SW 1271 (cell line): ENCODE results near the gene UBE2Q1.

Experiments used
- DNase-seq, 2 experiments: peaks; one replicate each; lab custom pipeline; 2025; lab: John Stamatoyannopoulos, UW

Gene UBE2Q1

DNA sequence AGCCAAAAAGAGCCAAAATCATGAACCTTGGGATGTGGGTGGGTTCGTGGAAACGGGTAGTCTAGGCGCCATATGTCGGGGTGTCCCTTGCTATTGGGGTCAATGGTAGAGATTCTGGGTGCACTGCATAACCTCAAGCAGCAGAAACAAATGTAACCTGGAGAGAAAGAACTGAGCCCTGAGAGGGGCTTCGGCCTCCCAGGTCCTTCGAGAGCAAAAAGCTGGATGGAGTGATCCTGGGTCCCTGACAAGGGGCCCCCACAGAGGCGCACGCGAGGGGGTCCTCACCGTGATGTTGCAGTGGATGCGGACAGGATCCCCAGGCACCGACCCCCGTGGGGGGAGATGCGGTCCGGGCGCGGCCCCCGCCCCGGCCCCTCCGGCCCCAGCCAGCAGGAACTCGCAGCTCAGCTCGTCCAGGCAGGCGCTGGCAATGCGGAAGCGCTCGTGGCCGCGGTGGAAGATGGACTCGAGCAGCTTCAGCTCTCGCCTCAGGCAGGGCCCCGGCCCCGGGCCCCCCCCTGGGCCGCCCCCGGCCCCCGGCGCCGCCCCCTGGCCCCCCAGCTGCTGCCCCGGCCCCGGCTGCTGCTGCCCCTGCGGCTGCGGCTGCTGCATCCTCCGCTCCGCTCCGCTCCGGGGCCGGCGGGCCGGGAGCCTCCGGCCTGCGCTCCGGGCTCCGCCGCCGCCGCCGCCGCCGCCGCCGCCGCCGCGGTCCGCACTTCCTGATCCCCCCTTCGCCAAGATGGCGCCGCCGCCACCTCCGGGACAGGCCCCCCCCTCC is at the start of gene UBE2Q1:
Gene UBE2Q1 (minus strand): TSS at position 724 of the 781 bp plus-strand sequence. CDS start 109 bp downstream, at position 615.
- no peak for DNase-seq

DNA sequence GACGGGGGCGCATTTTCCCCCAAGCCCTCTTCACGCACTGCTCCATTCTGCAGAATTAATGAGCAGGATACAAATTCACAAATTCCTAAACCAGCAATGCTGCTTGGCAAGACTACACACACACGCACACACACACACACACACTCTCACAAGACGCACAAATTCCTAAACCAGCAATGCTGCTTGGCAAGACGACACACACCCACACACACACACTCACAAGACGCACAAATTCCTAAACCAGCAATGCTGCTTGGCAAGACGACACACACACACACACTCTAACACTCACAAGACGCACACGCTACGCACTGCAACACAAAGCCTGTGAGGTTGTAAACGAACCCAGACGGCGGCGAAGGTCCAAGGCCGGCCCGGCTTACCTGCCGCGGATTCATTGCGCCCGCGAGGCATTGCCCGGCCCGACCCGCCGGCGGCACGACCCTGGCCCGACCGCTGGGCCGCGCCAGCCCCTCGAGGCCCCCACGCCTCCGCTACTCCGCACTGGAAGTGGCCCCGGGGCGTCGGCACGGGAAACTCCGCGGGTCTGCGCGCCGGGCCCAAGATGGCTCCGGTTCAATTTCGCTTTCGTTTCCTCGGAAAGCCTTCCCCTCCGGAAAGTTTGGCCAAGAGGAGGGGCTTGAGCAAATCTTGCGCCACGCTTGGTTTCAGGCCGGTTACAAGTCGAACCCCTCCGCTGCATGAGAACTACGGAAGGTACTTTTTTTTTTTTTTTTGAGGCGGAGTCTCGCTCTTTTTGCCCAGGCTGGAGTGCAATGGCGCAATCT is 49.3 kb upstream of the UBE2Q1 start, which contains the start of gene ADAR:
Gene ADAR (minus strand): TSS at position 578 of the 788 bp plus-strand sequence. CDS start 180 bp downstream, at position 398.
- DNase-seq: peak; percentile 71 to 85

DNA sequence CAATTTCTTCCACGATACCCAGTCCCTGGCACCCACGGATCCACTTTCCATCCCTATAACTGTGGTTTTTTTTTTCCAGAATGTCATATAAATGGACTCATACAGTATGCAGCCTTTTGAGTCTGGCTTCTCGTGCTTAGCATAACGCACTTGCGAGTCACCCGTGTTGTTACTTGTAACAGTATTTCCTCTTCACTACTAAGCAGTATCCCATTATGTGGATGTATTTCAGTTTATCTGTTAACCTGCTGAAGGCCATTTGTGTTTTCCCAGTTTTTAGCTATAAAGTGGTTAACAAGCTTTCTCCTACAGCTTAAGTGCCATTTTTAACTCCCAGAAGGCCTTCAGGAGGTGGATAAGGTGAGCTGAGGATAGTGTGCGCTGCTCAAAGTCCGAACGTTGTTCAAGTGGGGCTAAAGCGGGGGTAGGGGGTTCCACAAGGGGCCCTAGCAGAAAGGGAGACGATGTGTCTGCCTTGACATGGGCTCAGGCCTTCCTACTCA is 48.7 kb upstream of the UBE2Q1 start:
- DNase-seq: peak in 1 of 2 experiments; percentile 11

DNA sequence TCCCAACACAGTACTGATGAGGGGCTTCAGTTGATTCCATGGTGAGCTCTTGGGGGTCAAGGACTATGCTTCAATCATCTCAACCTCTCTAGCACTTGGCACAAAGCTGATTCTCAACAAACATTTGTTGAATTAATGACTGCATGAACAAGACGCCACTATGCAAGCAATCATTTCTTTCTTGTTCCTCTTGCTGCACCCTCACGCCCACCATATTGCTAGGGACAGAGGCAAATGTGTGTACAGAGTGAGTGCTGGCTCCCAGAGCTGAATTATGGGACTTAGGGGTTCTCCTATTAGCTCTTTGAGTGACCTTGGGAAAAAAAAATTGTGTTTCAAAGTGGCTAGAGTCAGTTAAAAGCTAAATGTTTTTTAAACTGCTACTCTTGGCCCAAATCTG is 47.1 kb upstream of the UBE2Q1 start:
- DNase-seq: no peak

DNA sequence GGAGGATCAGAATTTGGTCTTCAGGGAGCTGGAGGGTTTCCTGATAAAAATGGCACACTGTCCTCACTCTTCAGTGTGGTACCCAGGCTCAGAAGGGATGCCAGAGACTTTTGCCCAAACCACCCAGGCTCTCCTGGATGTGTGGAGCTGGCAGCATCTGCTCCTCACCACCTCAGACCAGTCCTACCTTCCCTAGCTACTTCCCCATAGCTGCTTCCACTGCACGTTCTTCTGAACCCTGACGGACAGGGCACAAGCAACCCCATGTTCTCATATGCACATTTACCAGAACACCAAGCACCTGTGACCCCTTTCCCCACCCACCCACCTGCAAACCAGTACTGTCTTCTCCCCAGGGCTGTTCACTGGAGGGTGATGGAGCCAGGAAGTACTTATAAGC is 44.9 kb upstream of the UBE2Q1 start:
- no peak for DNase-seq

DNA sequence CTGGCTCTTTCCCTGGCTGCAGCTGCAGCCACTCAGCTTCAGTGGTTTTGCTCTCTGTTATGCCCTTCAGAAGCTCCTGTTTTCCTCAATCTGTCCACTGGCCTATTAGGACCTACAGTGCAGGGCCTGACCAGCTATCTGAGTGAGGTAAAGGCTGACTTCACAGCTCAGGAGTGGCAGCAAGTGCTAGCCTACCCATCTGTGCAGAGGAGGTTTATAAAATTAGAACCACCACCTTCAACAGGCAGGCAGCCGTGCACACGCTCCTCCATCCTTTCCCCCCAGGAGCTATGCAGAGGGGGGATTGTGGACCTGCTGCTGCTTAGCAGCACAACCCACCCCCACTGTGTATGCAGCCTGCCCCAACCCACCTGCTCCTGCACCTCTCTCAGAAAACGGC is 41.2 kb upstream of the UBE2Q1 start:
- DNase-seq: no peak

DNA sequence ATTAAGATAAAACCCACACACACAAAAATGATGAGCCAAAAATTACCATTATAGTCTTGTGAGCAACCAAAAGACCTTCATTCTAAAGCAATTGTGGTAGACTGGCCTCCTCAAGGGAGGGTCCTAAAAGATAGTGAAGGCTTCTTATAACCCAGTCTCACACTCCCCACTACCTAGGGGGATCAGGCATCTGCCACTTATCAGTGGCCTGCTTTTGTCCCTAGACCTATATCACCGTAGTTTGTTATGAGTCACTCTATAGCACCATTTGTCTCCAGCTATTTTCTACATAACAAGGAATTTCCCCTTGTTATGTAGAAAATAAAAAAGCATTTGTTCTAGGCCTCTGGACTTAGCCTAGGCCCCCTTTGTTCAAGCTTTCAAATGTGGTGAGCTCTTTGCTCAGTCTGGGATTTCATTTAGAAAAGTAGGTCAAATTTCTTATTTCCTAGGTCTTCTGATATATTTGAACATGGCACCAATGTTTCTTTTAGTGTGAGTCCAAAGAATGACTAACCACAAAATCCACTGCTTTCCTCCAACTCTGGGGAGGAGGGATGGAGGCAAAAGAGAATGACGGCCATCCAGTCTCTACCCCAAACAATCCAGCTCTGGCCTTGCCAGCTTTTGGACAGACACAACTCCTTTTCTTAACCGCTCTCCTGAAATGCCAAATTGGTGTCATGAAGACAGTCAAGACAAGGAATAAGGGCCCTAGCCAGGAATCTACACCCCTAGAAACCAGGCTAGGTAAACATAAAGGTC is 40.6 kb upstream of the UBE2Q1 start:
- no peak for DNase-seq

DNA sequence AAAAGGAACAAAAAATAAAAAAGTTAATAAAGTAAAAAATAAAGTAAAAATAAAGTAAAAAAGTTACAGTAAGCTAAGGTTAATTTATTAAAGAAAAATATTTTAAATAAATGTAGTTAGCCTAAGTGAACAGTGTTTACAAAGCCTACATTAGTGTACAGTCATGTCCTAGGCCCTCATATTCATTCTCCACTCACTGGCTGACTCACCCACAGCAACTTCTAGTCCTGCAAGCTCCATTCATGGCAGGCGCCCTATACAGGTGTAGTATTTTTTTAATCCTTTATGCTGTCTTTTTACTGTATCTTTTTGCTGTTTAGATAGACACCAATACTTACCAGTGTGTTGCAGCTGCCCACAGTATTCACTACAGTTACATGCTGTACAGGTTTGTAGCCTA is 37.2 kb upstream of the UBE2Q1 start:
- DNase-seq: no peak

DNA sequence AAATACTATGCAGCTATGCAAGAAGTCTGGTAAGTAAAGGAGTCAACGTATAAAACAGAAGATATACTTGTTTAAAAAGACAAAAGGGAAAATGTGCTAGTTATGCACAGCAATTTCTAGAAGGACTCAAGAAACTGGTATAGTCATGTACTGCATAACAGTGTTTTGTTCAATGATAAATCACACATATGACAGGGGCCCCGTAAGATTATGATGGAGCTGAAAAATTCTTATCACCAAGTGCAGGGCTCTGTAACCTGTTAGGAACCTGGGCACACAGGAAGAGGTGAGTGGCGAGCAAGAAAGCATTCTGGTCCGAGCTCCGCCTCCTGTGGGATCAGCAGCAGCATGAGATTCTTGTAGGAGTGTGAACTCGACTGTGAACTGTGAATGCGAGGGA is 36.3 kb upstream of the UBE2Q1 start:
- no peak for DNase-seq

DNA sequence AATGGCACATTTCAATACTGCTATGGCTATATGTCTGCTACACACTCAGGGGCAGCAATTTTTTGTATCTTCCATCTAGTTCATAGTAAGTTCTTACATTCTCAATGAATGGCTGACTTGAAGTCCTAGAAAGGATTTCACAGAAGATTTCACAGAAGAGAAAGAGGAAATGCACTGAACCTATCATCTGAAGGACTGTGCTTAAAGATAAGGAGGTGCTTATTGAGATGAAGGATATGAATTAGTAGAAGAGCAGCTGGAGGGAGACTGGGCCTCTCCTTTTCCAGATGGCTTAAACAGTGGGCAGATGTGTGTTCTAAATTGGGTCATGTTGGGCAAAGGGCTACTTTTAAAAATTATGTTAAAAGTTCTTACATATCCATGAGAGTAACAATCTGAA is 34.9 kb upstream of the UBE2Q1 start:
- no peak for DNase-seq

DNA sequence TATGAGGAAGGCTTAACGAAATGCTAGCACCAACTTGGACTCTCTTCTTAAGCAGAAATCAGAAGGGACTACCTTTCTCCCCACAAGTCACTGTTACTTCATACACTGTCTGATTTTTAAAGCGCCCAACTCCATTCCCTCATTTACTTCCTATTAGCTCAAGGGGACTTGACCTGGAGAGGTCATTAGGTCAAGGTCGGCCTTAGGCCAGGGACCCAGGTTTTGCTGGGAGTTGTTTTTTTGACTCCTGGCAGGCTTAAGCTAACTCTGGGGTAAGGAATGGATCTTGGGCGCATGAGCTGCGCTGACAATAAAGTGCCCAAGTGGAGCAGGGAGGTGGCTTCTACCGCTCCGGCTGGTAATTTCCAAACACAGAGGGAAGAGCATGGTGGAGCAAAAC is 32.7 kb upstream of the UBE2Q1 start:
- DNase-seq: no peak

DNA sequence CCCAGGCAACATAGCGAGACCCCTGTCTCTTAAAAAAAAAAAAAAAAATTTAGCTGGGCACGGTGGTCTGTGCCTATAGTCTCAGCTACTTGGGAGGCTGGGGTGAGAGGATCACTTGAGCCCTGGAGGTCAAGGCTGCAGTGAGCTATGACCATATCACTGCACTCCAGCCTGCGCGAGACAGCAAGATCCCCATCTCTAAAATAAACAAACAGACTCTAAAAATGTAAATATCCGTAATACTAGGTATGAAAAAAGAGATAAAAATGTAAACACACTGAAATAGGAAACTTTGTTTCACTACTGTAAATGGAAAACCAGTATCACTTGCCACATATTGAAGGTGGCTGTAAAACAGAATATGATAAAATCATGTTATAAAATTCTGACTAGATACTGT is 32.3 kb upstream of the UBE2Q1 start:
- DNase-seq: no peak

DNA sequence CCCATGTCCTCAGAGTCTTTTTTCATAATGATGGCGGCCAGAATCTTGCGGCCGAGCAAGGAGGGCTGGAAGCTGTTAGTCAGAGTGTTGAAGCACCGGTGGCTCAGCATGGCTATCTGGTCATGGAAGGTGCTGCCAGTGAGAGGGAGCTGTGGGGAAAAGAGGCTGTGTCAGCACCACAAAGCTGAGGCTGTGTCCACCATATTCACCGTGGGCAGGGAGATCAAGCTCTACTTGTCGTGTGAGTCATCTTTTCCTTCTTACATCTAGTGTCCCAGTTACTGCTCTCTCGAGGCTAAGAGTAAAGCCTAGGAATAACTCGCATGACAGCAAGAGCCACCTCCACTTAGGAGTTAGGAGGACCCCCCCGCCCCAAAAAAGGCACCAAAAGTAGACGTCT is 31.3 kb upstream of the UBE2Q1 start:
- no peak for DNase-seq

DNA sequence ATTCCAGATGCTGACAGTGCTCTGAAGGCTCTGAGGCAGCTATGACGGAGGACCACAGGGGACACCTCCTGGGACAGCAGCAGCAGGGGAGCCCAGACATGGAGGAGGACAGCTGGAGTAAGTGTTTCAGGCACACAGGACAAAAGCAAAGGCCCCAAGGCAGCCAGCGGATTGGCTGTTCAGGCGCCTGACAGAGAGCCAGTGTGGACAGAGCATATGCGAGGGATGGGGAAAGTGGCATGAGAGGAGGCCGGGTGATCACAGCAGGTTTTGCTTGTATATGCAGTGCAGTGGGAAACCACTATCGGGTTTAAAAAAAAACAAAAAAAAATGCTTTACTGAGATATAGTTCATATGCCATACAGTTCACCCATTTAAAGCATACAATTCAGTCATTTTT is 28.2 kb upstream of the UBE2Q1 start:
- DNase-seq: no peak

DNA sequence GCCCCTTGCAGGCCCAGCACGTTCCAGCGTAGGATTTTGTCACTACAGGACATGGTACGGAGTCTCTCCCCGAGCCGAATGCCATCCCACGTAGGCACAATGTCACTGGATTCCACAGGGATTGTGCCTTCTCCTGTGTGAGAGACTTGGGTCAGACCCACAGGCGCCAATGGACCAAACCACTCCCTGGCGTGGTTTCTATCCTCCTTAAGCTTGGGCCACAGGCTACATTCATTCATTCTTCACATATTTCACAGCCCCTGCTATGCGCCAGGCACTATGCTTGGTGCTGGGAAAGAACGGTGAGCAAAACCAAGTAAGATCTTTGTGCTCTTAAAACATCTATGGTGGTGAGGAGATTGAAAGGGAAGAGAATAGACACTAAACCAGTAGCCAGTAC is 27.8 kb upstream of the UBE2Q1 start:
- DNase-seq: no peak

DNA sequence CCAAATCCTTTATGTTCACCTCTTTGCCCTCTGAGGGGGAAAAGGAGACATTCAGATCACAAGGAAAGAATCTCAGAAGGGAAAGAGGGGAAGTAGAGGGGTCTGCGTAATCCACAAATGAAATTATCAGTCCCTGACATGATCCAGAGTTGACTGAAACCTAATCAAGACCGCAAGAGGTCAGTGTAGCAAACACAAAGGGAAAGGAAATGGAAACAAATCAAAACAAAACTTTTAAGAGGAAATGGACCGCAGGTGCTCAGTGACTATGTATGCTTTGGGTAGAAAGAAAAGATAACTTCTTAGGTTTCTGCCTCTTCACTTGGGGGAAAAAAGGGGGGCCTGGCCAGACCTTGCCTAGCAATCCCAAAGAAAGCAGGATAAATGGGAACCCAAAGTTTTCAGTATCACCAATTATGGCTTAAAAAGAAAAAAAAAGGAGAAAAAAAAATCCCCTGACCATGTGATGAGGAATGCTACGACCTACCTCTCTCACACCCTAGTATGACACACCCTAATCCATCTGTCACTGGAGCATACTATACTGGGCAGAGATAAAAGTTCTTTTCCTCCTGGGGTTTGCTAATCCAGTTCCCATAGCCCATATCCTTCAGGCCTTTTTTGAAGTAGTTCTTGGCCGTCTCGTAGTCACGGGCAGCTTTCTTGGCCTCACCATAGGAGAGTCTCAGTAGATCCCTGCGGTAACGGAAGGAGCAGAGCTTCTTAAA is 26.0 kb upstream of the UBE2Q1 start:
- DNase-seq: no peak

DNA sequence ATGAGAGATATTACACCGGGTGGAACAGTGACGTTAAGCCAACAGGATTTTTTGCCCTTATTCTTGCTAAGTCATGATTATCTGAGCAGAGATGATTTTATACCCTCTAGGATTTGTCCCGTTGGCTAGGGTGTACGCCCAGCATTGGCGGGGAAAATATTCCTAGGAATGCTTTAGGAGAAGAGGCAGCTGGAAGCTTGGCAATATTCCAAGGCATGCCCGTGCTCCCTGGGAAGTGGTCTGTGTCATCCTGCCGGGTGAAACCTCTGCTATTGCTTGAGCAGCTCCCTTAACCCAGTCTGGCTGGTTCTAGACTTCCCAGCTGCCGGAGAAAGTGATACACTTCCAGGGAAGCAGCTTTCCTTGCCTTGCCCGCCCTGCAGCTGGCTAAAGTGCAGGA is 25.3 kb upstream of the UBE2Q1 start:
- DNase-seq: no peak

DNA sequence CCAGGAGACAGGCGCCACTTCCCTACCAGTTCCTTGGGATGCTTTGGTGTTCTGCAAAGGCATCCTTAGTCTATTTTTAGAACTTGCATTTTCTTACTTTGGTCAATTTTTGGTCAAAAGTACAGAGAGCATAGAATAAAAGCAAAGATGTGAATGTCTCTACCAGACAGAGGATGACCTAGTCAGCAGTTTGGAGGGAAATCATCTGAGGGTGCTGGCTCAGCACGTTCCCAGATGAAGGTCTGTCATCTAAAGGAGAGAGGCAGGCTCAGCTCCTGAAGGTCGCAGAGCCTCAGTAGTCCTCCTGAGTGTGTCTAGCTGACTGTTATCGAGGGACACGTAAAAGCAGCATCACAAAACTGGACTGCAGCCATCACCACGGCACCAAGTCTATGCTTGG is 24.4 kb upstream of the UBE2Q1 start:
- no peak for DNase-seq

DNA sequence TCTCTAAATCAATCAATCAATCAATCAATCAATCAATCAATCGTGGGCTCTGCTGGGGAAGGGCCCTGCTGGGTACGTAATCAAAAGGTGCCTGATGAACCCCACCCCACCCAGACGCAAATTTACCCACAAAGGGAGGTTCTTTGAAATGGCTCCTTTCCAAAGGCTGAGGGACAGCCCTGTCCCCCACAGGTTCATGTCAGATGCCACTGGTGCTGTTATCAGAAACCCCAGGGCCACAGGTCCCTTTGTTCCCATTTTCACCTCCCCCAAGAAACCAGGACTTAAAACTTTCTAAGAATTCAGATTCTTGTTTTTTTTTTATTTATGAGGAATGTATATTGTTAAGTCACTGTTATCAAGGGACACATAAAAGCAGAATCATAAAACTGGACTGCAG is 23.3 kb upstream of the UBE2Q1 start:
- DNase-seq: no peak

DNA sequence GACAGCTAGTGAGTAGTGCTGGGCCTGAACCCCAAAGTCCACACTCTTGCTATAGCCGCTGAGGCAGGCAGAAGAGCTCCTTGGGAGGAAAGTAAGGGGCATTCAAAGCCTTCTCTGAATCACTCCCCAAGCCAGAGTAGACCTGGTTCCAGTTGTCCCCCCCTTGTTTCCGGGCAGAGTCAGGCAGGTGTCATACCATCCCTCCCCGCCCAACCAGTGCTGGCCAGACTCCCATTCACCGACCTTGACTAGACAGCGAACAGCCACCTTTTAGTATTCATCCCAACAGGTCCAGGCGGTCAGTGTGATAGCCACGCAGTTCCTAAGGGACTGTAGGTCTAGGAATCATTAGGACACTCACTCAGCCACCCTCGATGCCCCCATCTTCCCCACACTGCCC is 20.9 kb upstream of the UBE2Q1 start:
- DNase-seq: no peak

DNA sequence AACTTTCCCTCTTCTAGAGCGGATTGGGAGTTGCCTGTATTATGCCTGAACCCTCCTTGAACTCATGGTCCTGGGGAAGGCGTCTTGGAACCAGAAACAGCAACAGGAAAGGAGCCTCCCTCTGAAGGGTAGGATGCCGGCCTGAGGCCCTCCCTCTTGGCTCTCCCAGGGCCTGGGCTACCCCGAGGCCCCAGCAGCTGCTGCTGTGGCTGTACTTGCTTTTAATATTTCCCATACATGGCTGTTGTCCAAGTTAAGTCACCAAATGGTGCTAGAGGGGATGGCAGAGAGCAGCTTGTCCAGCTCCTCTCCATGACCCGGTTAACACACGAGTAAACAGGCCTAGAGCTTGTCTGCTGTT is 19.6 kb upstream of the UBE2Q1 start:
- DNase-seq: no peak
